A549 (cell line): ENCODE measurements around the gene RUFY2.

Experiments
- CBX8 ChIP-seq: fragments of 200-600 bp; sonication (generic); IDR thresholded peaks from 2 replicates; pipeline ENCODE4 v1.6.1; 2016
- MAFK ChIP-seq: fragments of 450-650 bp; IDR thresholded peaks from 2 replicates; pipeline ENCODE4 v1.6.1; 2014; ENCODE audit not compliant: partially characterized antibody
- MAZ ChIP-seq: fragments of 150-350 bp; IDR thresholded peaks from 2 replicates; pipeline ENCODE4 v1.6.1; 2014; ENCODE audit warnings: antibody characterized with exemption, low read depth, low read length, borderline replicate concordance
- POLR2A ChIP-seq: IDR thresholded peaks from 2 replicates; pipeline ENCODE4 v1.6.1; 2012; ENCODE audit warnings: mild to moderate bottlenecking, low read length
- ZFP36 ChIP-seq: fragments of 450-650 bp; IDR thresholded peaks from 2 replicates; pipeline ENCODE4 v1.6.1; 2014; ENCODE audit warnings: borderline replicate concordance; ENCODE audit not compliant: partially characterized antibody
- TF ChIP-seq, protein P1 (sequence below): fragments of 200-600 bp; sonication (generic); IDR thresholded peaks from 2 replicates; pipeline ENCODE4 v1.6.1; 2016; ENCODE audit warnings: antibody characterized with exemption, mild to moderate bottlenecking, moderate library complexity
- TF ChIP-seq, protein P2 (sequence below): fragments of >200 bp; sonication (Bioruptor Twin); formaldehyde crosslinking; IDR thresholded peaks from 3 replicates; pipeline ENCODE4 v1.5.1; 2016

DNA sequence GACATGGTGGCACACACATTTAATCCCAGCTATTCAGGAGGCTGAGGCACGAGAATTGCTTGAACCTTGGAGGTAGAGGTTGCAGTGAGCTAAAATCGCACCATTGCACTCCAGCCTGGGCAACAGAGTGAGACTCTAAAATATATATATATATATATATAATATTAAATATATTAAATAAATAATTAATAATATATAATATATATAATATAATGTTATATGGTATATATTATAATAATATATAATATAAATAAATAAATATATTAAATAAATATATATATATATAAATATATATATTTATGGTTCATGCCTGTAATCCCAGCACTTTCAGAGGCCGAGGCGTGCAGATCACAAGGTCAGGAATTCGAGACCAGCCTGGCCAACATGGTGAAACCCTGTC lies 40.5 kb downstream of the RUFY2 start:
- no peak for TF ChIP-seq MAFK
- TF ChIP-seq ZFP36 = no peak
- TF ChIP-seq, protein P1, sequence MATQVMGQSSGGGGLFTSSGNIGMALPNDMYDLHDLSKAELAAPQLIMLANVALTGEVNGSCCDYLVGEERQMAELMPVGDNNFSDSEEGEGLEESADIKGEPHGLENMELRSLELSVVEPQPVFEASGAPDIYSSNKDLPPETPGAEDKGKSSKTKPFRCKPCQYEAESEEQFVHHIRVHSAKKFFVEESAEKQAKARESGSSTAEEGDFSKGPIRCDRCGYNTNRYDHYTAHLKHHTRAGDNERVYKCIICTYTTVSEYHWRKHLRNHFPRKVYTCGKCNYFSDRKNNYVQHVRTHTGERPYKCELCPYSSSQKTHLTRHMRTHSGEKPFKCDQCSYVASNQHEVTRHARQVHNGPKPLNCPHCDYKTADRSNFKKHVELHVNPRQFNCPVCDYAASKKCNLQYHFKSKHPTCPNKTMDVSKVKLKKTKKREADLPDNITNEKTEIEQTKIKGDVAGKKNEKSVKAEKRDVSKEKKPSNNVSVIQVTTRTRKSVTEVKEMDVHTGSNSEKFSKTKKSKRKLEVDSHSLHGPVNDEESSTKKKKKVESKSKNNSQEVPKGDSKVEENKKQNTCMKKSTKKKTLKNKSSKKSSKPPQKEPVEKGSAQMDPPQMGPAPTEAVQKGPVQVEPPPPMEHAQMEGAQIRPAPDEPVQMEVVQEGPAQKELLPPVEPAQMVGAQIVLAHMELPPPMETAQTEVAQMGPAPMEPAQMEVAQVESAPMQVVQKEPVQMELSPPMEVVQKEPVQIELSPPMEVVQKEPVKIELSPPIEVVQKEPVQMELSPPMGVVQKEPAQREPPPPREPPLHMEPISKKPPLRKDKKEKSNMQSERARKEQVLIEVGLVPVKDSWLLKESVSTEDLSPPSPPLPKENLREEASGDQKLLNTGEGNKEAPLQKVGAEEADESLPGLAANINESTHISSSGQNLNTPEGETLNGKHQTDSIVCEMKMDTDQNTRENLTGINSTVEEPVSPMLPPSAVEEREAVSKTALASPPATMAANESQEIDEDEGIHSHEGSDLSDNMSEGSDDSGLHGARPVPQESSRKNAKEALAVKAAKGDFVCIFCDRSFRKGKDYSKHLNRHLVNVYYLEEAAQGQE = no peak
- TF ChIP-seq, protein P2, sequence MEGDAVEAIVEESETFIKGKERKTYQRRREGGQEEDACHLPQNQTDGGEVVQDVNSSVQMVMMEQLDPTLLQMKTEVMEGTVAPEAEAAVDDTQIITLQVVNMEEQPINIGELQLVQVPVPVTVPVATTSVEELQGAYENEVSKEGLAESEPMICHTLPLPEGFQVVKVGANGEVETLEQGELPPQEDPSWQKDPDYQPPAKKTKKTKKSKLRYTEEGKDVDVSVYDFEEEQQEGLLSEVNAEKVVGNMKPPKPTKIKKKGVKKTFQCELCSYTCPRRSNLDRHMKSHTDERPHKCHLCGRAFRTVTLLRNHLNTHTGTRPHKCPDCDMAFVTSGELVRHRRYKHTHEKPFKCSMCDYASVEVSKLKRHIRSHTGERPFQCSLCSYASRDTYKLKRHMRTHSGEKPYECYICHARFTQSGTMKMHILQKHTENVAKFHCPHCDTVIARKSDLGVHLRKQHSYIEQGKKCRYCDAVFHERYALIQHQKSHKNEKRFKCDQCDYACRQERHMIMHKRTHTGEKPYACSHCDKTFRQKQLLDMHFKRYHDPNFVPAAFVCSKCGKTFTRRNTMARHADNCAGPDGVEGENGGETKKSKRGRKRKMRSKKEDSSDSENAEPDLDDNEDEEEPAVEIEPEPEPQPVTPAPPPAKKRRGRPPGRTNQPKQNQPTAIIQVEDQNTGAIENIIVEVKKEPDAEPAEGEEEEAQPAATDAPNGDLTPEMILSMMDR = no peak
- TF ChIP-seq CBX8 = no peak
- TF ChIP-seq POLR2A = no peak
- no peak for TF ChIP-seq MAZ
